Activated CD4-positive, CD25-positive, alpha-beta regulatory T cell treated with anti-CD3 and anti-CD28 coated beads, Interleukin-2, amount 50 U/mL, for 24 hours (primary cell): ENCODE results near the gene HRNR.
A peak's percentile ranks its signal among the peaks of the same experiment; 100 is the strongest.

Source experiments
- ATAC-seq, 2 donors: fragments of 150-1000 bp; cut with Tn5 transposase; one replicate each; pipeline ENCODE4 v1.10.0; 2021; ENCODE audit warnings: mild to moderate bottlenecking in 1 of 2, moderate library complexity in 1 of 2

The HRNR gene

GRCh38 chr1:152188673-152189591, 35.1 kb downstream of the HRNR start:
- peak; percentile 63 to 69 for ATAC-seq

- ATAC-seq, result no peak
These were observed 37.3 kb downstream of the HRNR start for GRCh38 chr1:152186556-152187285.

GRCh38 chr1:152185544-152186391, 38.2 kb downstream of the HRNR start:
- peak; percentile 56 to 58 for ATAC-seq

GRCh38 chr1:152182944-152183361, 41.0 kb downstream of the HRNR start:
- ATAC-seq, result peak in 1 of 2 donors; percentile 64

GRCh38 chr1:152182431-152182830, 41.6 kb downstream of the HRNR start:
- no peak for ATAC-seq

GRCh38 chr1:152179566-152179965, 44.4 kb downstream of the HRNR start:
- ATAC-seq, result no peak

GRCh38 chr1:152170287-152170905, 53.6 kb downstream of the HRNR start:
- ATAC-seq, result no peak

- ATAC-seq, result no peak
These were observed 54.5 kb downstream of the HRNR start for GRCh38 chr1:152169366-152170025.

- ATAC-seq, result no peak
These were observed 55.5 kb downstream of the HRNR start for GRCh38 chr1:152168535-152168868.

GRCh38 chr1:152167835-152168534, 56.0 kb downstream of the HRNR start:
- no peak for ATAC-seq

- ATAC-seq, result no peak
These were observed 57.0 kb downstream of the HRNR start for GRCh38 chr1:152166966-152167365.

GRCh38 chr1:152165286-152166077, 58.5 kb downstream of the HRNR start:
- no peak for ATAC-seq

GRCh38 chr1:152164517-152165136, 59.4 kb downstream of the HRNR start:
- ATAC-seq, result no peak

- ATAC-seq, result no peak
These were observed 61.1 kb downstream of the HRNR start for GRCh38 chr1:152162792-152163463.
